HG03558 (cell line): Measurements from ENCODE around the gene GOLM1.

Experiments
- ATAC-seq: cut with Tn5 transposase; IDR thresholded peaks from one replicate; pipeline ENCODE4 v1.9.1; 2021; ENCODE audit warnings: moderate number of reproducible peaks; ENCODE audit not compliant: unreplicated experiment; ENCODE audit errors: extremely low read depth

The GOLM1 gene

GRCh38 chr9:86005253-86005775 is 94.0 kb downstream of the GOLM1 start:
- ATAC-seq, result no peak

- no peak for ATAC-seq
These were observed 103.8 kb downstream of the GOLM1 start for GRCh38 chr9:85995599-85995998.

- ATAC-seq, result no peak
These were observed 104.3 kb downstream of the GOLM1 start for GRCh38 chr9:85995097-85995496.

DNA sequence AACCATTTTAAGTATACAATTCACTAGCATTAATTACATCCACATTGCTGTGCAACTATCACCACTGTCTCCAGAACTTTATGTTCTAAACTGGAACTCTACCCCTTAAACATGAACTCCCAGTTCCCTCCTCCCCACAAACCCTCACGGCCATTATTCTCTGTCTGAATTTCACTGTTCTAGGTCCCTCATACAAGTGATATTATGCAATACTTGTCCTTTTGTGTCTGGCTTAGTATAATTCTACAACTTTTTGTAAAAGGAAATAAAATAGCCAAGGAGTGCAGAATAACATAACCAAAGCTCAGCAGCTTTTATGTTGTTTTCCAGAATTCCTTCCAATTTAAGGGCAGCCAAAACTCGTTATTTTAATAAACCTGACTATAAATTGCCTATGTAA is 105.2 kb downstream of the GOLM1 start:
- ATAC-seq, result no peak

DNA sequence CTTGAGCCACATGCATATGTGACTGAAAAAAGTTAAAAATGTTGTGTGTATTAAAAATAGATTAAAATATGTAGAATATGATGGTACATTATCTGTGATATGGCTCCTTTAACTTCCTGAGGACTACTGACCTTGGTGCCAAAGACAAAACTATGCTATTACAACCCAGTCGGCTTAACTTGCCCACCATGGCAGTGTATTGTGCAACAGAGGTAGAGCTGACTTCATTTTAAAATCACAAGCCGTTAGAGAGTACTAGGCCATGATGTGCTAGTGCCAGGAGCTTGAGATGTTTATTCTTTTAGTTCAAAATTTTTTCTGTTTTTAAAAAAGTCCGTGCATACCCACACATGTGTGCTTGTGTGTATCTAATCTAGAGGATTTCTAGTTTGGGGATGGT is 112.1 kb downstream of the GOLM1 start:
- ATAC-seq, result no peak

GRCh38 chr9:85984457-85984856 is 114.9 kb downstream of the GOLM1 start:
- no peak for ATAC-seq

DNA sequence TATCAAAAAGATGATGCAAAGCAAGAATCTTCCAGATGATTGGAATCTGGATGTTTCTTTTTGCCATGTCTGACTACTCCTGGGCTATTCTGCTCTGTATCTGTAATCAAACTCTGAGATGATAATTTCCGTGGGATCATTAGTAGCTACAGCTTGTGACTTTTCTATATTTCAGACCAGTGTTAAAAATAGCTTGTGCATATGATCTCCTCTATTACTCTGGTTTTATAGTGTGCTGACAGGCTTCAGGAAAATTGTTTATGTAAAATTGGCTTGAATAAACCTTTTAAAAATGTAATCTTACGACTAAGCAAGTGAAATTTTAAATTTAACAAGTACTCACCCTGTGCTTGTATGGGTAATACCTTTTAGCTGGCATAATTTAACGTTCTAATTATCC is 118.0 kb downstream of the GOLM1 start:
- no peak for ATAC-seq

DNA sequence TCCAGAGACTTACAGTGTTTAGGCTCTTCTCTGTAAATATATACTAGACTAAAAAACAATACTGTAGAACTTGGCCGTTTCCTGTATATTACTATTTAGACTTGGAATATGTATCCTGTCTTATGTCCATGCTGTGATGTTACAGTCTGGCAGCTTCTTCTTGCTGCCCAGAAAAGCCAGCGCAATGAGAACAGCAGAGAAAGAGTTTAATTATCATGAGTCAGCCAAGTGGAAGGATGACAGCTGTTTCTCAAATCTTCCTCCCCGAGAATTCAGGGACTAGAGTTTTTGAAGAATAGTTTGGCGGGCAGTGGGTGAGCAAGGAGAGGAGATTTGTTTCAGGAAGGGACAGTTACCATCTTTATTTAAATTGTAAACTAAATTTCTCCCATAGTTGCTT is 120.9 kb downstream of the GOLM1 start:
- ATAC-seq, result no peak
